Measurements from ENCODE around the gene TMOD3. TPM values are rescaled to one million over a fixed set of nuclear protein-coding genes. Genes with fewer than 3 reads are reported as not detected.

The TMOD3 gene
- total RNA-seq, 2 donors from 2014 or later: 9.2 to 11.2 TPM

GRCh38 chr15:51841406-51842040, 12.1 kb downstream of the TMOD3 start:
- no peaks in the 10 kb centered on the region for H3K36me3 ChIP-seq (replicated peaks in 1 of 2; ENCODE audit: insufficient read depth in 1 of 2, low read depth in 2 of 2)
- 81 to 91% methylated on average over 5 of the region's 5 CpGs for WGBS, 2 donors
- H3K27me3 ChIP-seq: no peaks in the 10 kb centered on the region
- intact Hi-C loops (cut with DNase I): no loop called here
- DNase-seq (no peak), ATAC-seq (no peak)
- H3K27ac ChIP-seq: peak overlapping the region in 1 of 4 donors; percentile 14
- peaks cover 72% of the 10 kb centered on the region for H3K4me1 ChIP-seq
- no peak overlapping the region for H3K4me3 ChIP-seq
- no peak for TF ChIP-seq POLR2A (IDR thresholded peaks at IDR 0.05)
- TF ChIP-seq CTCF (IDR thresholded peaks at IDR 0.05): no peak
- no peaks in the 10 kb centered on the region for H3K9me3 ChIP-seq

DNA sequence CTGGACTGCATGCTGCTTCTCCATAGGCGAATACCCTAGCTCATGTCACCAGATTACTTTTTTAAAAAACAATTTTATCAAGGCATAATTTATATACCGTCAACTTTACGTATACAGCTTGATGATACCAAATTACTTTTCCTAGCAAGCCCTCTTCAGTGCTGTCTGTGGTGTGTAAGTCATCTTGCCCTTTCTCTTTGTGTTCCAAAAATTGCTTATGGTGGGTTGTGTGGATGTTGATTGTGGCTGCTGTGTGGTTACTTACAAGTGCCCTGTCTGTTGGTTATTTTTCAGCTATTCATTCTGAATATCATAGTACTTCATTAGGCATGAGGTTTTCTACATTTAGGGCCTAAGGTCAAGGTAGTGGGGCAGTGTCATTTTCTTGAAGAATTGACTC, 12.8 kb downstream of the TMOD3 start:
- H3K4me3 ChIP-seq: no peak overlapping the region
- H3K4me1 ChIP-seq: peaks cover 77% of the 10 kb centered on the region
- no peak for ATAC-seq
- WGBS, 2 donors: 93 to 96% methylated on average over 3 of the region's 3 CpGs
- TF ChIP-seq CTCF (IDR thresholded peaks at IDR 0.05) (no peak), POLR2A (IDR thresholded peaks at IDR 0.05) (no peak)
- no peak for DNase-seq
- H3K27ac ChIP-seq: no peak overlapping the region
- intact Hi-C loops (cut with DNase I): no loop called here
- no peaks in the 10 kb centered on the region for H3K9me3 ChIP-seq
- H3K27me3 ChIP-seq: no peaks in the 10 kb centered on the region
- no peaks in the 10 kb centered on the region for H3K36me3 ChIP-seq (replicated peaks in 1 of 2; ENCODE audit: insufficient read depth in 1 of 2, low read depth in 2 of 2)

GRCh38 chr15:51842852-51843737, 13.6 kb downstream of the TMOD3 start:
- H3K4me1 ChIP-seq: peaks cover 69% of the 10 kb centered on the region

DNA sequence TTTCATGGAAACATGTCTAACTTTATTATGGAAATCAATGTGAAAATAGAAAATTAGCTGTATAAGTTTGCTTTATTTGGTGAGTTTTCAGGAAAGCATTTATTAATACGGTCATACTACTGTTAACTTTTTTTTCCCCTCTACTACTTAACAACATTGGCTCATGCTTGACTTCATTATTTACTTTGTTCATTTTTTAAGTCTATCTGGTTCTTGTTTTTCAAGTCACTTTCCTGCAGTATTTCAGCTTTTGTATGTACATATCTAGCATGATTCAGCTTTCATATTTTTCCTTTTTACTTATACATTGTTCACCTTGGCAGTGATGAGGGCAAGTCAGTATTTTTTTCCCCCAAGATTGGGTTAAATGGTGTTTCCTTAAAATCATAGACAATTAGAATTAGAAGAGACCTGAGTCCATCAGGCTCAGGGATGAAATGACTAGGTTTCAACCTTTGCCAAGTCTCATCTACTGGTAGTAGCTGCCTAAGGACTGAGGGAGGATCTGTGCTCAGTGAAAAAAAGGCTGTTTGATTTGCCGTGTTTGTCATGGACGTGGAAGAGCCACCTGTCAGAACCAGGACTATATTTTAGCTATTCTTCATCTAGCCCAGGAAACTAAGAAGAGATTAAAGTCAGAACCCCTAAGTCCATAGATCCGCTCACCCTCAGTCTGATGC, 15.4 kb downstream of the TMOD3 start:
- ATAC-seq (no peak), DNase-seq (no peak)
- 50% methylated on average over 2 to 4 of the region's 4 CpGs for WGBS, 2 donors
- no peaks in the 10 kb centered on the region for H3K27me3 ChIP-seq
- intact Hi-C loops (cut with DNase I): no loop called here
- no peaks in the 10 kb centered on the region for H3K9me3 ChIP-seq
- H3K4me3 ChIP-seq: no peak overlapping the region
- no peaks in the 10 kb centered on the region for H3K36me3 ChIP-seq (replicated peaks in 1 of 2; ENCODE audit: insufficient read depth in 1 of 2, low read depth in 2 of 2)
- TF ChIP-seq POLR2A (IDR thresholded peaks at IDR 0.05): no peak
- H3K27ac ChIP-seq: peak overlapping the region in 1 of 4 donors; percentile 13
- H3K4me1 ChIP-seq: peaks cover 71% of the 10 kb centered on the region

More at GRCh38 chr15:51842852-51843737, 13.6 kb downstream of the TMOD3 start:
- DNase-seq: no peak
- WGBS, 2 donors: 51 to 57% methylated on average over 6 of the region's 6 CpGs
- Histone ChIP-seq H3K4me3 (no peak overlapping the region), H3K27ac (peak overlapping the region in 1 of 4 donors; percentile 4), H3K9me3 (no peaks in the 10 kb centered on the region), H3K27me3 (no peaks in the 10 kb centered on the region), H3K36me3 (replicated peaks in 1 of 2; ENCODE audit: insufficient read depth in 1 of 2, low read depth in 2 of 2) (no peaks in the 10 kb centered on the region)
- intact Hi-C loops (cut with DNase I): no loop called here
- peak; percentile 15 for ATAC-seq
- TF ChIP-seq POLR2A (IDR thresholded peaks at IDR 0.05): no peak
- no peak for TF ChIP-seq CTCF (IDR thresholded peaks at IDR 0.05)

- Histone ChIP-seq H3K9me3 (no peaks in the 10 kb centered on the region), H3K27ac (peak overlapping the region in 2 of 4 donors; percentile 1 to 43), H3K27me3 (no peaks in the 10 kb centered on the region), H3K4me1 (peaks cover 68% of the 10 kb centered on the region), H3K36me3 (replicated peaks in 1 of 2; ENCODE audit: insufficient read depth in 1 of 2, low read depth in 2 of 2) (no peaks in the 10 kb centered on the region), H3K4me3 (no peak overlapping the region)
- TF ChIP-seq CTCF (IDR thresholded peaks at IDR 0.05) (no peak), POLR2A (IDR thresholded peaks at IDR 0.05) (no peak)
- intact Hi-C loops (cut with DNase I): no loop called here
- no peak for DNase-seq
- 90% methylated on average over 3 of the region's 3 CpGs for WGBS, 2 donors
- ATAC-seq: no peak
Measured at GRCh38 chr15:51846066-51846462, 16.6 kb downstream of the TMOD3 start.

Measured in body of pancreas (tissue), 4 donors.